GM12874 (cell line): ENCODE results near the gene NEK4.

Experiments
- TF ChIP-seq, protein P1 (sequence below): IDR thresholded peaks from 2 replicates; pipeline ENCODE4 v1.5.1; 2011; ENCODE audit warnings: low read depth, mild to moderate bottlenecking, control low read depth, low read length, moderate library complexity; ENCODE audit not compliant: insufficient read depth

NEK4 gene

GRCh38 chr3:52798978-52799476, 28.3 kb upstream of the NEK4 start:
- TF ChIP-seq, protein P1, sequence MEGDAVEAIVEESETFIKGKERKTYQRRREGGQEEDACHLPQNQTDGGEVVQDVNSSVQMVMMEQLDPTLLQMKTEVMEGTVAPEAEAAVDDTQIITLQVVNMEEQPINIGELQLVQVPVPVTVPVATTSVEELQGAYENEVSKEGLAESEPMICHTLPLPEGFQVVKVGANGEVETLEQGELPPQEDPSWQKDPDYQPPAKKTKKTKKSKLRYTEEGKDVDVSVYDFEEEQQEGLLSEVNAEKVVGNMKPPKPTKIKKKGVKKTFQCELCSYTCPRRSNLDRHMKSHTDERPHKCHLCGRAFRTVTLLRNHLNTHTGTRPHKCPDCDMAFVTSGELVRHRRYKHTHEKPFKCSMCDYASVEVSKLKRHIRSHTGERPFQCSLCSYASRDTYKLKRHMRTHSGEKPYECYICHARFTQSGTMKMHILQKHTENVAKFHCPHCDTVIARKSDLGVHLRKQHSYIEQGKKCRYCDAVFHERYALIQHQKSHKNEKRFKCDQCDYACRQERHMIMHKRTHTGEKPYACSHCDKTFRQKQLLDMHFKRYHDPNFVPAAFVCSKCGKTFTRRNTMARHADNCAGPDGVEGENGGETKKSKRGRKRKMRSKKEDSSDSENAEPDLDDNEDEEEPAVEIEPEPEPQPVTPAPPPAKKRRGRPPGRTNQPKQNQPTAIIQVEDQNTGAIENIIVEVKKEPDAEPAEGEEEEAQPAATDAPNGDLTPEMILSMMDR = peak; percentile 75

DNA sequence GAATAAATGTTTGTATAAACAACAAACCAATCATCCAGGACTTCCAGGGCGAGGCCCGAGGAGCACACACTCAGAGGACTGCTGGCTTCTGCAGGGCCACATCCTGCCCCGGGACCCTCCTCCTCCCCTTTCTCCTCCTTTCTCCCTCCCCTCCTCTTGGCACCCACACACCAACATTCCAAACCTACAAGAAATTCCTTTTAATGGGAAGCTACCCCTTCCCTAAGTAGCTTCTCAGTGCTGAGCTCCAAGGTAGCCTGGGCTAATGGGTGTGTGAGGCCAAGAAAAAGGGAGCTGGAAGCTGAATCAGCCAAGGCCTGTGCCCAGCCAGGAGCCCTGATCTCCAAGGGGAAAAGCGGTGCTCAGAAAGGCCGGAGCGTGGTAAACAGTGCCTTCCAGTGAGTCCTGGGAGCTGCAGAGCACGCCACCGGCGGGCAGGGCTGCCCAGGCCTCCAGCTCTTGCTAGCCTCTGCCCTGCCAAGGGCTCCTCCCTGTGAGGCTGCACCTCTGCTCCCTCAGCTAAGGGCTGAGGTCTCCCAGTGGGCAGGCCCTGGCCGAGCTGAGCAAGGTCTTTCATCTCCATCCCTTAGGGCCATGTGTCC, 27.7 kb upstream of the NEK4 start:
- TF ChIP-seq, protein P1 = no peak

GRCh38 chr3:52796411-52796810, 25.7 kb upstream of the NEK4 start:
- TF ChIP-seq, protein P1 = no peak

- TF ChIP-seq, protein P1 = no peak
Observed at GRCh38 chr3:52795298-52795900, 24.7 kb upstream of the NEK4 start.

- TF ChIP-seq, protein P1 = no peak
Observed at GRCh38 chr3:52794612-52795099, 23.9 kb upstream of the NEK4 start, which contains the start of gene ITIH3. TSS of gene ITIH3 (plus strand) at chr3:52794796. CDS start at chr3:52794804, 8 bp downstream.

GRCh38 chr3:52793702-52794611, 23.2 kb upstream of the NEK4 start:
- TF ChIP-seq, protein P1 = no peak

DNA sequence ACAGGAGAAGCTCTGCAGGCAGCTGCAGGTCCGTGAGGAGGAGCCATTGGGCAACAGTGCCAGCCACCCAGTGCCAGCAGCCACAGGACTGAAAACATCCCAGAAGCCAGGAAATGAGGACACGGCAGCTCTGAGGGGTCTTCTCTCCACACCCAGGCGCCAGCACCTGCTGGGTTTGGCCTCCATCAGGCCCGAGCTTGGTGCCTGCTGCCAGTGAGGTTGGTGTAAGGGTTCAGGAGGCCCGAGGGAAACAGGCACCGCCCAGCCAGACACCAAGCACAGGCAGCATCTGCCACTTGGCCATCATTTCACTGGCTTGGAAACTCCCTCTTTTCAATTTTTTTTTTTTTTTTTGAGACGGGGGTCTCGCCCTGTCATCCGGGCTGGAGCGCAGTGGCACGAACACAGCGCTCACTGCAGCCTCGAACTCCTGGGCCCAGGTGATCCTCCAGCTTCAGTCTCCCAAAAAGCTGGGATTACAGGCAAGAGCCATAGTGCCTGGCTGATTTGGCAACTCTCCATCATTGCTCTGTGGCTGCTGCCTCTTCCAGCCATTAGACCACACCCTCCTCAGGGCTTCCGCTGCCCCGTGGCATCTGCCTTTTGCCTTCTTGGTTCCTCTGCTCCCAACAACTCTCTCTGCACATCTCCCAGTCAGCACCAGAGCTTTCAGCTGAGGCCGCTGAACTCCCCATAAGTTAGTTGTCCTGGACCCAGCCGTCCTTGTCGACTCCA, 22.4 kb upstream of the NEK4 start:
- TF ChIP-seq, protein P1 = no peak
